Esophagus squamous epithelium (tissue), 4 donors: Measurements from ENCODE around the gene LRRC3C.

Experiments used
- POLR2A ChIP-seq, 4 donors: fragments of 450-650 bp; IDR thresholded peaks; one replicate each; pipeline ENCODE4 v1.6.1; 2017; ENCODE audit warnings: antibody characterized with exemption in 4 of 4, mild to moderate bottlenecking in 4 of 4, moderate library complexity in 3 of 4
- TF ChIP-seq, protein P1 (sequence below), 6 experiments: fragments of 450-650 bp in 4 of 6; fragments of 200-600 bp in 2 of 6; sonication (generic) in 2 of 6; IDR thresholded peaks; one replicate each; pipeline ENCODE4 v1.5.1; 2016 to 2019; ENCODE audit warnings: antibody characterized with exemption in 6 of 6, mild to moderate bottlenecking in 4 of 6, moderate library complexity in 4 of 6

DNA sequence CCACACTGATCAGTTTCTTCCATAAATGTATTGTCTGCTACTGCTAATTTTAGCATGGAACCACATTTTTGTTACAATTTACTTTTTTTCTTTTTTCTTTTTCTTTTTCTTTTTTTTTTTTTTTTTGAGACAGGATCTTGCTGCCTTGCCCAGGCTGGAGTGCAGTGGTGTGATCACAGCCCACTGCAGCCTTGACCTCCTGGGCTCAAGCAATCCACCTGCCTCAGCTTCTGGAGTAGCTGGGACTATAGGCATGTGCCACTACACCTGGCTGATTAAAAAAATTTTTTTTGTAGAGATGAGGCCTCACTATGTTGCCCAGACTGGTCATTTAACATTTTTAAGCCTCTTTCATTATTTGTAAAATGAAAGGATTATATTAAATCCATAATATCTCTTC, 40.5 kb upstream of the LRRC3C start:
- TF ChIP-seq, protein P1, sequence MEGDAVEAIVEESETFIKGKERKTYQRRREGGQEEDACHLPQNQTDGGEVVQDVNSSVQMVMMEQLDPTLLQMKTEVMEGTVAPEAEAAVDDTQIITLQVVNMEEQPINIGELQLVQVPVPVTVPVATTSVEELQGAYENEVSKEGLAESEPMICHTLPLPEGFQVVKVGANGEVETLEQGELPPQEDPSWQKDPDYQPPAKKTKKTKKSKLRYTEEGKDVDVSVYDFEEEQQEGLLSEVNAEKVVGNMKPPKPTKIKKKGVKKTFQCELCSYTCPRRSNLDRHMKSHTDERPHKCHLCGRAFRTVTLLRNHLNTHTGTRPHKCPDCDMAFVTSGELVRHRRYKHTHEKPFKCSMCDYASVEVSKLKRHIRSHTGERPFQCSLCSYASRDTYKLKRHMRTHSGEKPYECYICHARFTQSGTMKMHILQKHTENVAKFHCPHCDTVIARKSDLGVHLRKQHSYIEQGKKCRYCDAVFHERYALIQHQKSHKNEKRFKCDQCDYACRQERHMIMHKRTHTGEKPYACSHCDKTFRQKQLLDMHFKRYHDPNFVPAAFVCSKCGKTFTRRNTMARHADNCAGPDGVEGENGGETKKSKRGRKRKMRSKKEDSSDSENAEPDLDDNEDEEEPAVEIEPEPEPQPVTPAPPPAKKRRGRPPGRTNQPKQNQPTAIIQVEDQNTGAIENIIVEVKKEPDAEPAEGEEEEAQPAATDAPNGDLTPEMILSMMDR (IDR thresholded peaks at IDR 0.05), result no peak
- TF ChIP-seq POLR2A (IDR thresholded peaks at IDR 0.05), result no peak
